ENCODE data around the gene CHCHD4.

GRCh38 chr3:14166877-14167603 lies 42.4 kb upstream of the CHCHD4 start:
- TF ChIP-seq, protein P1, sequence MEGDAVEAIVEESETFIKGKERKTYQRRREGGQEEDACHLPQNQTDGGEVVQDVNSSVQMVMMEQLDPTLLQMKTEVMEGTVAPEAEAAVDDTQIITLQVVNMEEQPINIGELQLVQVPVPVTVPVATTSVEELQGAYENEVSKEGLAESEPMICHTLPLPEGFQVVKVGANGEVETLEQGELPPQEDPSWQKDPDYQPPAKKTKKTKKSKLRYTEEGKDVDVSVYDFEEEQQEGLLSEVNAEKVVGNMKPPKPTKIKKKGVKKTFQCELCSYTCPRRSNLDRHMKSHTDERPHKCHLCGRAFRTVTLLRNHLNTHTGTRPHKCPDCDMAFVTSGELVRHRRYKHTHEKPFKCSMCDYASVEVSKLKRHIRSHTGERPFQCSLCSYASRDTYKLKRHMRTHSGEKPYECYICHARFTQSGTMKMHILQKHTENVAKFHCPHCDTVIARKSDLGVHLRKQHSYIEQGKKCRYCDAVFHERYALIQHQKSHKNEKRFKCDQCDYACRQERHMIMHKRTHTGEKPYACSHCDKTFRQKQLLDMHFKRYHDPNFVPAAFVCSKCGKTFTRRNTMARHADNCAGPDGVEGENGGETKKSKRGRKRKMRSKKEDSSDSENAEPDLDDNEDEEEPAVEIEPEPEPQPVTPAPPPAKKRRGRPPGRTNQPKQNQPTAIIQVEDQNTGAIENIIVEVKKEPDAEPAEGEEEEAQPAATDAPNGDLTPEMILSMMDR (IDR thresholded peaks at IDR 0.05), result no peak
- TF ChIP-seq POLR2A (IDR thresholded peaks at IDR 0.05) (no peak), EP300 (IDR thresholded peaks at IDR 0.05) (no peak)

Measured in ovary (tissue), 3 donors.